Measurements from ENCODE around the gene ATXN1. TPM values are rescaled to one million over a fixed set of nuclear protein-coding genes. Genes with fewer than 3 reads are reported as not detected.

ATXN1 gene
- total RNA-seq, 1 experiment from 2014 or later, result 19.7 TPM

DNA sequence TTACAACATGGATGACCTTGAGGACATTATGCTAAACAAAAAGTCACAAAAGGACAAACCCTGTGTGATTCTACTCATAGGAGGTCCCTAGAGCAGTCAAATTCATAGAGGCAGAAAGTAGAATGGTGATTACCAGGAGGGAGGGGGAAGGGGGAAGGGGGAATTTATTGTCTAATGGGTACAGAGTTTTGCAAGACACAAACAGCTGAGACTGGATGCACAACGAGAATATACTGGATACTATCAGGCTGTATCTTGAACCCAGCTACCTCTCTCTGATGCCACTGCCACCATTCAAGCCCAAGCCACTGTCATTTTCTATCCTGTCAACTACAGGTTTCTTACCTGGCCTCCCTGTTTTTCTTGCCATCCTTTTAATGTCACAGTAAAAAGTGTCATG lies 252.3 kb downstream of the ATXN1 start:
- H3K9me3 Mint-ChIP-seq (ENCODE audit: low read depth, unreplicated experiment), result no peaks in the 10 kb centered on the region
- H3K27me3 Mint-ChIP-seq (ENCODE audit: unreplicated experiment), result no peaks in the 10 kb centered on the region
- intact Hi-C loops (cut with micrococcal nuclease; ENCODE audit: unreplicated experiment), result no loop called here
- no peaks in the 10 kb centered on the region for H3K36me3 Mint-ChIP-seq (ENCODE audit: insufficient read depth, unreplicated experiment)
- no peak overlapping the region for H3K27ac Mint-ChIP-seq (ENCODE audit: unreplicated experiment)
- DNase-seq, result no peak
- no TSS peak for BruUV-seq (replicated peaks)
- no peak overlapping the region for H3K4me3 Mint-ChIP-seq (ENCODE audit: low read depth, unreplicated experiment)
- CTCF ChIA-PET, result no interaction called here
- peaks cover 9% of the 10 kb centered on the region for H3K4me1 Mint-ChIP-seq (ENCODE audit: low read depth, unreplicated experiment)
- TF ChIP-seq, protein P1, sequence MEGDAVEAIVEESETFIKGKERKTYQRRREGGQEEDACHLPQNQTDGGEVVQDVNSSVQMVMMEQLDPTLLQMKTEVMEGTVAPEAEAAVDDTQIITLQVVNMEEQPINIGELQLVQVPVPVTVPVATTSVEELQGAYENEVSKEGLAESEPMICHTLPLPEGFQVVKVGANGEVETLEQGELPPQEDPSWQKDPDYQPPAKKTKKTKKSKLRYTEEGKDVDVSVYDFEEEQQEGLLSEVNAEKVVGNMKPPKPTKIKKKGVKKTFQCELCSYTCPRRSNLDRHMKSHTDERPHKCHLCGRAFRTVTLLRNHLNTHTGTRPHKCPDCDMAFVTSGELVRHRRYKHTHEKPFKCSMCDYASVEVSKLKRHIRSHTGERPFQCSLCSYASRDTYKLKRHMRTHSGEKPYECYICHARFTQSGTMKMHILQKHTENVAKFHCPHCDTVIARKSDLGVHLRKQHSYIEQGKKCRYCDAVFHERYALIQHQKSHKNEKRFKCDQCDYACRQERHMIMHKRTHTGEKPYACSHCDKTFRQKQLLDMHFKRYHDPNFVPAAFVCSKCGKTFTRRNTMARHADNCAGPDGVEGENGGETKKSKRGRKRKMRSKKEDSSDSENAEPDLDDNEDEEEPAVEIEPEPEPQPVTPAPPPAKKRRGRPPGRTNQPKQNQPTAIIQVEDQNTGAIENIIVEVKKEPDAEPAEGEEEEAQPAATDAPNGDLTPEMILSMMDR (IDR thresholded peaks at IDR 0.05; ENCODE audit: unreplicated experiment), result no peak

DNA sequence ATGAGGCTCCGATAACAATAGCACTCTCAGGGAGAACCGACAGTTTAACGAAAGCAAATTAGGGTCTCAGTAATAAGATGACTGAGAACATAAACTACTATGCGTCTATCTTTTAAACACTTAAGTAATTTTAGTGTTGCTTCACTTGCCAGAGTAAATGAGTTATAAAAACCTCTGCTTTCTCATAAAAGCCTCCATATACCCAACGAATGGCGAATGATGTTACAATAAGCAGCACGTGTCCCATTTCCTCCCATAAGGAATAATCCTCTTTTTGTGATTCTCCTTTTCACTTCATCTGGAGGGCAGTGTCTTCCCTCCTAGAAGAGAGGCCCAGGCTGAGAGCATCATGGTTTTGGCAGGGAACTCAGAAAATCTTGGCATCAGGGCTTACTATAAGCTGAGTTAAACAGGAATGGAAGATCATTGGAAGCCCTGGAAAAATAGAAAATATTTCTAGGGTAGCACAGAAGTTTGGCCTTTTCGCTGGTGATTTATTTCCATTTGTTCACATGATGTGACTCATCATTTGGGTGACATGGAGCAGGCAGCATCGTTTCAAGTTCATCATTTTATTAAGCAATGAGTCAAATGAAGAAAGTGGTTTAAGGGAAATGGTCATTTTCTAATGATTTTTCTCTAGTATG lies 255.4 kb downstream of the ATXN1 start:
- TF ChIP-seq, protein P1 (IDR thresholded peaks at IDR 0.05; ENCODE audit: unreplicated experiment), result no peak
- DNase-seq, result no peak
- CTCF ChIA-PET, result no interaction called here
- H3K27ac Mint-ChIP-seq (ENCODE audit: unreplicated experiment), result no peak overlapping the region
- H3K9me3 Mint-ChIP-seq (ENCODE audit: low read depth, unreplicated experiment), result no peaks in the 10 kb centered on the region
- no peaks in the 10 kb centered on the region for H3K36me3 Mint-ChIP-seq (ENCODE audit: insufficient read depth, unreplicated experiment)
- no TSS peak for BruUV-seq (replicated peaks)
- no peaks in the 10 kb centered on the region for H3K4me1 Mint-ChIP-seq (ENCODE audit: low read depth, unreplicated experiment)
- H3K27me3 Mint-ChIP-seq (ENCODE audit: unreplicated experiment), result no peaks in the 10 kb centered on the region
- no peak overlapping the region for H3K4me3 Mint-ChIP-seq (ENCODE audit: low read depth, unreplicated experiment)
- intact Hi-C loops (cut with micrococcal nuclease; ENCODE audit: unreplicated experiment), result no loop called here

DNA sequence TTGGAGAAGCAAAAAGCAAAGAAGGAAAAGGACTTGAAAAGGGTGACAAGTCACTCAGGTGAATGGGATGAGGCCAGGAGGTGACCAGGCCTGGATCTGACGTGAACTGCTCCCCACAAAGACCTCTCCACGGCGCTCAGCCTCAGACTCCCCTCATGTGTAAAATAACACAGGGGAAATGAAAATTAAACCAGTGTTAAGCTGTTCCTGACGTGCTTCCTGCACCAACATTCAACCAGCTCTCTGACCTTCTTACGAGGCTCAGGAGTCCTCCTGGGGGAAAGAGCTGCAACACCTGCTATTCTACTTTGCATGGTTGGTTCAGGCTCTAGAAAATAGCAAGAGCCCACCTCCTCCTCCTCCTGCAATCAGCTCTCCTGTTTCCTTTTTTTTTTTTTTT lies 256.7 kb downstream of the ATXN1 start:
- CTCF ChIA-PET, result interaction anchor here (0.6 to 0.7 kb wide), 2 partner anchors 10 to 49 kb away, joined by 3 read pairs; no protein-coding TSS in a partner anchor
- Mint-ChIP-seq H3K36me3 (ENCODE audit: insufficient read depth, unreplicated experiment) (no peaks in the 10 kb centered on the region), H3K27ac (ENCODE audit: unreplicated experiment) (no peak overlapping the region), H3K4me1 (ENCODE audit: low read depth, unreplicated experiment) (no peaks in the 10 kb centered on the region), H3K27me3 (ENCODE audit: unreplicated experiment) (no peaks in the 10 kb centered on the region), H3K4me3 (ENCODE audit: low read depth, unreplicated experiment) (no peak overlapping the region), H3K9me3 (ENCODE audit: low read depth, unreplicated experiment) (no peaks in the 10 kb centered on the region)
- DNase-seq, result no peak
- intact Hi-C loops (cut with micrococcal nuclease; ENCODE audit: unreplicated experiment), result no loop called here
- BruUV-seq (replicated peaks), result no TSS peak
- TF ChIP-seq, protein P1 (IDR thresholded peaks at IDR 0.05; ENCODE audit: unreplicated experiment), result no peak

DNA sequence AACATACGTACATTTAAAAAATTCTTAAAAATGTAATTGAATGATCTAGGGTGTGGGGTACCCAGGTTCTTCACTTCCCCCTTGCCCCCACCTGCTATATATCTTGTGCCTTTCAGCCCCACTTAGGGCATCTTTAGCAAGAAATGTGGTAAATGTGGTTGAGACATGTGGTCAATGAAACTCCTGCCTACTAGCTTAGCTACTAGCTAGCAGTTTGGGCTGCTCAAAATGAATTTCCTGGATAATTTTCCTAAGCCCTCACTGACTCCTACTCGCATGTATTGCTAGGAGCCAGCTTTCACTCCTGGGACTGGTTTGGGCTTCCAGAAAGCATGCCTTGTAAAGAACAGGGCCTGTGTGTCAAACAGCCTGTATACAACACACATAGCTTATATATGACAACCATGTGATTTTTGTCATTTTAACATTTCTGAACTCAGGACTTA lies 257.3 kb downstream of the ATXN1 start:
- CTCF ChIA-PET, result no interaction called here
- H3K27ac Mint-ChIP-seq (ENCODE audit: unreplicated experiment), result no peak overlapping the region
- BruUV-seq (replicated peaks), result no TSS peak

More for the DNA sequence above, 257.3 kb downstream of the ATXN1 start:
- no peaks in the 10 kb centered on the region for H3K9me3 Mint-ChIP-seq (ENCODE audit: low read depth, unreplicated experiment)
- TF ChIP-seq, protein P1 (IDR thresholded peaks at IDR 0.05; ENCODE audit: unreplicated experiment), result no peak
- no peaks in the 10 kb centered on the region for H3K36me3 Mint-ChIP-seq (ENCODE audit: insufficient read depth, unreplicated experiment)
- intact Hi-C loops (cut with micrococcal nuclease; ENCODE audit: unreplicated experiment), result no loop called here
- no peaks in the 10 kb centered on the region for H3K4me1 Mint-ChIP-seq (ENCODE audit: low read depth, unreplicated experiment)
- DNase-seq, result no peak
- no peak overlapping the region for H3K4me3 Mint-ChIP-seq (ENCODE audit: low read depth, unreplicated experiment)
- H3K27me3 Mint-ChIP-seq (ENCODE audit: unreplicated experiment), result no peaks in the 10 kb centered on the region

Measured in Calu3 (cell line).